Osteoblast (primary cell): Measurements from ENCODE around the gene CRHR2. TPM values are rescaled to one million over a fixed set of nuclear protein-coding genes. Genes with fewer than 3 reads are reported as not detected.

Source experiments
- DNase-seq: peaks from one replicate; pipeline ENCODE4 v3.0.0; 2011; ENCODE audit warnings: low spot score, mixed read lengths; ENCODE audit not compliant: insufficient read length; ENCODE audit errors: missing footprints
- H2AFZ ChIP-seq: 2 replicates; pipeline ENCODE4 v1.6.0; 2011; ENCODE audit warnings: mild to moderate bottlenecking, low read length
- H3K27ac ChIP-seq: 2 replicates; pipeline ENCODE4 v1.5.1; 2011; ENCODE audit warnings: mild to moderate bottlenecking, low read depth, low read length, moderate library complexity
- H3K27me3 ChIP-seq: 2 replicates; pipeline ENCODE4 v1.6.0; 2012; ENCODE audit warnings: mild to moderate bottlenecking, control low read depth, inconsistent platforms, low read length, moderate library complexity; ENCODE audit not compliant: insufficient read depth
- H3K36me3 ChIP-seq: 2 replicates; pipeline ENCODE4 v1.5.1; 2011; ENCODE audit warnings: mild to moderate bottlenecking, low read length, control low read depth, moderate library complexity; ENCODE audit not compliant: insufficient read depth
- H3K4me1 ChIP-seq: 2 replicates; pipeline ENCODE4 v1.5.1; 2011; ENCODE audit warnings: mild to moderate bottlenecking, low read length, control low read depth, moderate library complexity; ENCODE audit not compliant: insufficient read depth
- H3K4me2 ChIP-seq: 2 replicates; pipeline ENCODE4 v1.6.0; 2011; ENCODE audit warnings: mild to moderate bottlenecking, low read length; ENCODE audit not compliant: insufficient read depth
- H3K4me3 ChIP-seq: fragments of 200-600 bp; sonication (generic); 3 replicates; pipeline ENCODE4 v1.5.1; 2012; ENCODE audit warnings: mild to moderate bottlenecking, low read length, inconsistent platforms; ENCODE audit not compliant: insufficient read depth
- H3K79me2 ChIP-seq: 2 replicates; pipeline ENCODE4 v1.6.0; 2012; ENCODE audit warnings: mild to moderate bottlenecking, low read length, control low read depth, inconsistent platforms; ENCODE audit not compliant: insufficient read depth
- H3K9me3 ChIP-seq: 2 replicates; pipeline ENCODE4 v1.5.1; 2011; ENCODE audit warnings: low read depth, low read length, control low read depth
- H4K20me1 ChIP-seq: 2 replicates; pipeline ENCODE4 v1.6.0; 2012; ENCODE audit warnings: mild to moderate bottlenecking, low read length, control low read depth; ENCODE audit not compliant: insufficient read depth
- CTCF ChIP-seq: IDR thresholded peaks from 2 replicates; pipeline ENCODE4 v1.5.1; 2011; ENCODE audit warnings: mild to moderate bottlenecking, low read depth, low read length, moderate library complexity; ENCODE audit errors: extremely low read depth
- total RNA-seq: library from RNA; depleted of rRNA; stranded (reverse); fragments of >200 nt; gene quantifications from 2 replicates; pipeline ENCODE4 v1.2.3, GENCODE V29; 2012

CRHR2 gene
- total RNA-seq, 1 donor, result not detected

DNA sequence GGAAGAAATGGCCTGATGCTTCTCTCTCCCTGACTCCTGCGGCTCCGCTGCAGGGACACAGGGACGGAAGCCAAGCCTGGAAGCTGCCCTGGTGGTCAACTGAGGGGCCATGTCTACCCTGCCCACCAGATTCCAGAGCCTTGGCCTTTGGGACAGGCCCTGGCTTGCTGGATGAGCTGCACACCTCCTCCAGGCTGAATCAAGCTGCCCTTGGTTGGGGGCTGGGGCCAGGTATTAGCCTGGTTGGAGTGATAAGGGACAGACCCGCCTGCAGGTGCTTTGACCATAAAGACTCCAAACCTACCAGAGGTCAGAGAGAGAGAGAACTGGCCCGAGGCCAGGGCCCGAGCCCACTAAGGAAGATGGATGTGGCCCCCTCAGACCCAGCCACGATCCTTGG is 30.1 kb downstream of the CRHR2 start:
- H4K20me1 ChIP-seq, result no peaks in the 10 kb centered on the region
- no peaks in the 10 kb centered on the region for H3K79me2 ChIP-seq
- no peaks in the 10 kb centered on the region for H3K36me3 ChIP-seq
- no peak overlapping the region for H3K27ac ChIP-seq
- no peak for DNase-seq
- H3K9me3 ChIP-seq, result no peaks in the 10 kb centered on the region
- no peaks in the 10 kb centered on the region for H3K27me3 ChIP-seq
- no peak overlapping the region for H2AFZ ChIP-seq
- TF ChIP-seq CTCF, result no peak
- no peaks in the 10 kb centered on the region for H3K4me1 ChIP-seq
- no peak overlapping the region for H3K4me2 ChIP-seq
- H3K4me3 ChIP-seq, result no peak overlapping the region

DNA sequence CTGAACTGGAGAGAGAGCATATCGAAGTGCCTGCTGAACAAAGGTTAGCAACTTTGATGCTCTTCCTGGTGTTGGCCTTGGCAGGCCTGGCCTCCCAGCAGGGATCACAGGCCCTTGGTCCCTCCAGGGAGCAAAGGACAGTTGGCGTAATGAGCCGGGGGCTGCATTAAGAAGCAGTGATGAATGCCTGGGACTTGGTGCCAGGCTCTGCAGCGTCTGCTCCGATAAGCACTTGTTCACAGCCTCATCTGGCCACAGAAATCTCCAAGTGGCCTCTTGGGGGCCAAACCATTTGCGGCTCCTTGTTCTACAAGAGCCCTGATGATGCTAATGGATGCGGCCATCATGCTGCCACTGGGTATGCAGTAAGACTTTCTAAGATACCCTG is 31.8 kb downstream of the CRHR2 start:
- Histone ChIP-seq H3K9me3 (no peaks in the 10 kb centered on the region), H3K79me2 (no peaks in the 10 kb centered on the region), H3K4me3 (no peak overlapping the region), H3K27me3 (no peaks in the 10 kb centered on the region), H3K36me3 (peaks cover 6% of the 10 kb centered on the region), H2AFZ (no peak overlapping the region), H4K20me1 (no peaks in the 10 kb centered on the region), H3K4me2 (no peak overlapping the region), H3K4me1 (no peaks in the 10 kb centered on the region), H3K27ac (no peak overlapping the region)
- peak; percentile 49 for DNase-seq
- TF ChIP-seq CTCF, result no peak

GRCh38 chr7:30649717-30650420 is 32.4 kb downstream of the CRHR2 start:
- H3K36me3 ChIP-seq, result peaks cover 10% of the 10 kb centered on the region
- TF ChIP-seq CTCF, result no peak
- H3K27ac ChIP-seq, result no peak overlapping the region
- H4K20me1 ChIP-seq, result no peaks in the 10 kb centered on the region
- no peak overlapping the region for H2AFZ ChIP-seq
- H3K4me1 ChIP-seq, result no peaks in the 10 kb centered on the region
- no peaks in the 10 kb centered on the region for H3K9me3 ChIP-seq
- no peak overlapping the region for H3K4me3 ChIP-seq
- no peaks in the 10 kb centered on the region for H3K27me3 ChIP-seq
- no peak overlapping the region for H3K4me2 ChIP-seq
- DNase-seq, result peak; percentile 52
- H3K79me2 ChIP-seq, result no peaks in the 10 kb centered on the region

GRCh38 chr7:30648744-30649540 is 33.3 kb downstream of the CRHR2 start:
- no peak overlapping the region for H3K4me3 ChIP-seq
- no peak overlapping the region for H3K27ac ChIP-seq
- no peaks in the 10 kb centered on the region for H3K4me1 ChIP-seq
- no peak overlapping the region for H3K4me2 ChIP-seq
- no peak for TF ChIP-seq CTCF
- H3K79me2 ChIP-seq, result no peaks in the 10 kb centered on the region
- H3K36me3 ChIP-seq, result peaks cover 10% of the 10 kb centered on the region
- H2AFZ ChIP-seq, result no peak overlapping the region
- H4K20me1 ChIP-seq, result no peaks in the 10 kb centered on the region
- no peaks in the 10 kb centered on the region for H3K9me3 ChIP-seq
- H3K27me3 ChIP-seq, result no peaks in the 10 kb centered on the region
- DNase-seq, result peak; percentile 82
